Left cardiac atrium (tissue), 4 donors: ENCODE data around the gene BBS1. TPM values are rescaled to one million over a fixed set of nuclear protein-coding genes. Genes with fewer than 3 reads are reported as not detected.

Experiments
- ATAC-seq, 2 donors: fragments of 200-7000 bp; cut with Tn5 transposase; one replicate each; pipeline ENCODE4 v1.9.1; 2020; ENCODE audit warnings: mild to moderate bottlenecking in 2 of 2, moderate library complexity in 2 of 2
- DNase-seq: peaks from one replicate; pipeline ENCODE4 v3.0.0-alpha.2; 2020
- intact Hi-C, 2 donors: fragments of 100-400 bp; cut with DNase I; formaldehyde crosslinking; loops; one replicate each; pipeline versions ENCODE4 v1.14.1 to v1.15.1; 2022 to 2023
- total RNA-seq, 2 donors: library from RNA; stranded (reverse); fragmentation: NEBNext Ultra II Directional; extraction: Animal tissue kit (Norgen Biotek cat#: 25700); gene quantifications; one replicate each; pipeline ENCODE4 v1.2.1, GENCODE V29; 2021
- donor health status: DM: no; HTN: yes; CAD: no.
- donor health status: DM: no; HTN: yes; CAD: no; lungs with severe emphysema.
- donor health status: DM: yes; HTN: yes; CAD: no.
- donor health status: Dilated cardiomyopathy.

Gene BBS1
- total RNA-seq, 2 donors from 2014 or later = 18.7 to 18.9 TPM

- intact Hi-C loops = no loop called here
- DNase-seq = peak; percentile 54
- ATAC-seq = peak; percentile 32 to 36
These were observed 36.0 kb downstream of the BBS1 start, which contains the start of gene ACTN3 for GRCh38 chr11:66546368-66546965. ACTN3 (plus strand) TSS chr11:66546903; CDS start chr11:66546938, 35 bp downstream.

GRCh38 chr11:66546966-66547661, 36.7 kb downstream of the BBS1 start:
- intact Hi-C loops = no loop called here
- ATAC-seq (no peak), DNase-seq (no peak)

GRCh38 chr11:66547662-66548009, 37.2 kb downstream of the BBS1 start:
- ATAC-seq (no peak), DNase-seq (no peak)
- intact Hi-C loops = no loop called here

DNA sequence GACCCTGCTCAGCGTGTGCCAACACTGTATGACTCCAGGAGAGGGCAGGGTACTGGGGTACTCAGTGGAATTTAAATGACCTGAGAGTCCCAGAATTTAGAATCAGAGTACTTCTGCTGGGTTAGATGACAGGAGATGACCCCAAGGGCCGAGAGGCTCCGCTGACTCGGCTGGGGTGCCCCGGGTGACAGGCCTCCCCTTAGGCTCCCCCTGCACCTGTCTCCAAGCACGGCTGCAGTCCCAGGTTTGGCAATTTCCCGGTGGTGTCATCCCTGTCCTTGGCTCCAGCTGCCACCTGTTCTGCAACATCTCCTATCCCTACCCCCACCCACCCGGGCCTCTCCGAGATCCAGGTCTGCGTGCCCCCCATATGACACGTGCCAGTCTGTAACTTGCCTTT, 37.6 kb downstream of the BBS1 start:
- DNase-seq (no peak), ATAC-seq (no peak)
- intact Hi-C loops = no loop called here

DNA sequence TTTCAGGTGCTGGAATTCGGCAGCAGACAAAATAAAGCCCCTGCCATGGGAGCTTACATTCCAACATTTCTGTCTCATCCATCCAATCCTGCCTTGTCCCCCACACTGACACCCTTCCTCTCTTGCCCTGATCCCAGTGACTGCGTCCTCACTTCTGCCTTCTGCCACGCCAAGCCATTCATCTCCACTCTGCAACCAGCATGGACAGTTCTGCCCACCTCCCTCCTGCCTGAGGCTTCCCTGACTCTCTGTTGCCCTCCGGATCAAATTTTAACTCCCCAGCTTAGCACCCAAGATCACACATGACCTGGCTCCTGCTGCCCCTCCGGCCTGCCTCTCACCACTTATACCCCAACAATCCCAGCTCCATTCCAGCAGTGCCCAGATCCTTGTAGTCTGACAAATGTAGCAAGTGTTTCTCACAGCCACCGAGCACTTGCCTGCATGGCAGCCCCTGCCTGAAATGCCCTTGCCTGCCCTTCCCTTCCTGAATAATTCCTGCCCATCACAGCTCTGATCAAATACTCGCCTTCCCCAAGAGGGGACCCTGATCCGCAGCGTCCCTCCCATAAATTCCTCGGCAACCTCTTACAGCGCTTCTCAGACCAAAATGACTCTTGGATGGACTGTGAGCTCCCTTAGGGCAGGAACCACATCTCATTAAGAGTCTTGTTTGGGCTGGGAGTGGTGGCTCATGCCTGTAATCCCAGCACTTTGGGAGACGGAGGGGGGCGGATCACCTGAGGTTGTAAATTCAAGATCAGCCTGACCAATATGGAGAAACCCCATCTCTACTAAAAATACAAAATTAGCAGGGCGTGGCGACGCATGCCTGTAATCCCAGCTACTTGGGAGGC, 38.6 kb downstream of the BBS1 start:
- DNase-seq (no peak), ATAC-seq (no peak)
- intact Hi-C loops = no loop called here

GRCh38 chr11:66549696-66550095, 39.3 kb downstream of the BBS1 start:
- DNase-seq (no peak), ATAC-seq (no peak)
- intact Hi-C loops = no loop called here

GRCh38 chr11:66550887-66551286, 40.5 kb downstream of the BBS1 start:
- no peak for DNase-seq
- intact Hi-C loops = no loop called here
- ATAC-seq = no peak

GRCh38 chr11:66554602-66555001, 44.2 kb downstream of the BBS1 start:
- intact Hi-C loops = no loop called here
- ATAC-seq (no peak), DNase-seq (no peak)

- ATAC-seq (no peak), DNase-seq (no peak)
- intact Hi-C loops = no loop called here
These were observed 45.0 kb downstream of the BBS1 start for GRCh38 chr11:66555416-66555815.

DNA sequence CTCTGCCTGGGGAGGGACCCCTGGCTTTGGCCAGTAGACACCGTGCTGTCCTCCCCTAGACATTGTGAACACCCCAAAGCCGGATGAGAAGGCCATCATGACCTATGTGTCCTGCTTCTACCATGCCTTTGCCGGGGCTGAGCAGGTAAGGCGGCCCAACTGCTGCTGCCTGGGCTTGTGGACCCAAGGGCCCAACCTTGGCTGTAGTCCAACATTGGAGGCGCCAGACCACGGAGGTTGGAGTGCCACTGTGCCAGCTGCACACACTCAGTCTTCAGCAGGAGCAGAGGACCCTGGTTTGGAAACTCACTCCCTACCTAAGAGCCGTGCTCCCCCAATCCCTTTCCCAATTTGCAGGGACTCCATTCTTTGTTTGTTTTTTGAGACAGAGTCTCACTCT, 45.7 kb downstream of the BBS1 start:
- DNase-seq = no peak
- ATAC-seq = no peak
- intact Hi-C loops = no loop called here

- no peak for DNase-seq
- intact Hi-C loops = no loop called here
- no peak for ATAC-seq
These were observed 47.4 kb downstream of the BBS1 start for GRCh38 chr11:66557733-66558326.

GRCh38 chr11:66559142-66559865, 48.9 kb downstream of the BBS1 start:
- intact Hi-C loops = no loop called here
- DNase-seq = peak; percentile 58
- ATAC-seq = peak; percentile 48 to 70

GRCh38 chr11:66559866-66560676, 49.6 kb downstream of the BBS1 start:
- intact Hi-C loops = no loop called here
- no peak for DNase-seq
- no peak for ATAC-seq

GRCh38 chr11:66561178-66561974, 50.9 kb downstream of the BBS1 start:
- no peak for ATAC-seq
- intact Hi-C loops = no loop called here
- DNase-seq = no peak

DNA sequence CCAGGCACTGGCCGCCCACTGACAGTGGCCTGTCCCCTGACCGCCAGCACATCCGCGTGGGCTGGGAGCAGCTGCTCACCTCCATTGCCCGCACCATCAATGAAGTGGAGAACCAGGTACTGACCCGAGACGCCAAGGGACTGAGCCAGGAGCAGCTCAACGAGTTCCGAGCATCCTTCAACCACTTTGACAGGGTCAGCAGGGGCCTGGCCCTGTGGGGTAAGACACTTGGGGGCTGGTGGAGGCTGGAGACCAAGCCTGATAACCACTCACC, 51.5 kb downstream of the BBS1 start:
- intact Hi-C loops = no loop called here
- DNase-seq = no peak
- no peak for ATAC-seq

DNA sequence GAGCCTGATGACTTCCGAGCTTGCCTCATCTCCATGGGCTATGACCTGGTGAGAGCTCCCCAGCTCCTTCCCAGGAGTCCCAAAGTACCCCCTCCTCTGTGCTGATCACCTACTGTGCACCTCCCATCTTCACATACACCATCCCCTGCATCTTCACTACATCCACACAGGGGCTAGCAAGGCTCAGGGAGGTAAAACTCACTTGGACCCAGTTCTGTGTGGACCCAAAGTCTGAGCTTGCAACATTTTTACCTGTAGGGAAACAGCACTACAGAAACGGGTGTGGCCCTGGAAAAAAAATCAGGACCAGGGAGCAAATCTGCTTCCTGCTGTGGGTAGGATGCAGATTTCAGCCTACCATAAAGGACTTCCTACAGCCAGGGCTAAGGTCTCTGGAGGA, 51.8 kb downstream of the BBS1 start:
- intact Hi-C loops = no loop called here
- ATAC-seq (no peak), DNase-seq (no peak)

GRCh38 chr11:66562907-66563583, 52.6 kb downstream of the BBS1 start:
- no peak for ATAC-seq
- intact Hi-C loops = no loop called here
- DNase-seq = no peak
